Measurements from ENCODE around the gene KCNMA1. TPM values are rescaled to one million over a fixed set of nuclear protein-coding genes. Genes with fewer than 3 reads are reported as not detected.

Gene KCNMA1
- total RNA-seq, 1 experiment from 2014 or later = 0.49 TPM

- no peaks in the 10 kb centered on the region for H3K9me3 ChIP-seq (ENCODE audit: control insufficient read depth in 1 of 2, insufficient read depth in 1 of 2, low read depth in 1 of 2, low read length in 2 of 2)
- no peaks in the 10 kb centered on the region for H3K36me3 ChIP-seq (ENCODE audit: control insufficient read depth in 1 of 2, insufficient read depth in 2 of 2, low read length in 2 of 2)
- H3K79me2 ChIP-seq (ENCODE audit: insufficient read depth, low read length) = no peaks in the 10 kb centered on the region
- BruUV-seq (replicated peaks) = no TSS peak
- no peak overlapping the region for H3K4me3 ChIP-seq (replicated peaks in 1 of 2; ENCODE audit: low read depth in 1 of 2, low read length in 2 of 2)
- H3K9me2 ChIP-seq (ENCODE audit: insufficient read depth) = no peaks in the 10 kb centered on the region
- no peak overlapping the region for H3K9ac ChIP-seq (ENCODE audit: low read length)
- ATAC-seq (no peak), DNase-seq (ENCODE audit: low read depth, low spot score) (no peak)
- H3K4me2 ChIP-seq (ENCODE audit: low read length) = no peak overlapping the region
- RAD21 ChIA-PET (ENCODE audit: low non-redundant PET in 1 of 2, low total read pairs in 2 of 2, uncharacterized antibody in 2 of 2, unreplicated experiment in 2 of 2) = no interaction called here
- CTCF ChIA-PET = no interaction called here
- H3K27me3 ChIP-seq (ENCODE audit: insufficient read depth, low read length) = peaks cover 10% of the 10 kb centered on the region; the same call in 1 of the 2 replicates
- H3K27ac ChIP-seq (ENCODE audit: low read depth, low read length) = no peak overlapping the region
- TF ChIP-seq, protein P1, sequence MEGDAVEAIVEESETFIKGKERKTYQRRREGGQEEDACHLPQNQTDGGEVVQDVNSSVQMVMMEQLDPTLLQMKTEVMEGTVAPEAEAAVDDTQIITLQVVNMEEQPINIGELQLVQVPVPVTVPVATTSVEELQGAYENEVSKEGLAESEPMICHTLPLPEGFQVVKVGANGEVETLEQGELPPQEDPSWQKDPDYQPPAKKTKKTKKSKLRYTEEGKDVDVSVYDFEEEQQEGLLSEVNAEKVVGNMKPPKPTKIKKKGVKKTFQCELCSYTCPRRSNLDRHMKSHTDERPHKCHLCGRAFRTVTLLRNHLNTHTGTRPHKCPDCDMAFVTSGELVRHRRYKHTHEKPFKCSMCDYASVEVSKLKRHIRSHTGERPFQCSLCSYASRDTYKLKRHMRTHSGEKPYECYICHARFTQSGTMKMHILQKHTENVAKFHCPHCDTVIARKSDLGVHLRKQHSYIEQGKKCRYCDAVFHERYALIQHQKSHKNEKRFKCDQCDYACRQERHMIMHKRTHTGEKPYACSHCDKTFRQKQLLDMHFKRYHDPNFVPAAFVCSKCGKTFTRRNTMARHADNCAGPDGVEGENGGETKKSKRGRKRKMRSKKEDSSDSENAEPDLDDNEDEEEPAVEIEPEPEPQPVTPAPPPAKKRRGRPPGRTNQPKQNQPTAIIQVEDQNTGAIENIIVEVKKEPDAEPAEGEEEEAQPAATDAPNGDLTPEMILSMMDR (IDR thresholded peaks at IDR 0.05 in 2 of 3, conservative IDR thresholded peaks at IDR 0.05 in 1 of 3; ENCODE audit: borderline replicate concordance in 1 of 3, insufficient read depth in 1 of 3, low read depth in 2 of 3, low read length in 2 of 3) = no peak
- TF ChIP-seq FOSL1 (IDR thresholded peaks at IDR 0.05; ENCODE audit: low read depth) = no peak
- no peaks in the 10 kb centered on the region for H3K4me1 ChIP-seq (ENCODE audit: control insufficient read depth in 1 of 2, insufficient read depth in 2 of 2, low read length in 2 of 2)
- POLR2A ChIA-PET = no interaction called here
- intact Hi-C loops (cut with micrococcal nuclease) = no loop called here
- H4K20me1 ChIP-seq (ENCODE audit: insufficient read depth) = no peaks in the 10 kb centered on the region
- H2AFZ ChIP-seq (ENCODE audit: low read depth, low read length, poor library complexity, severe bottlenecking) = no peak overlapping the region
Observed at GRCh38 chr10:76882796-76883195, 754.8 kb downstream of the KCNMA1 start.

- Histone ChIP-seq H3K4me2 (ENCODE audit: low read length) (no peak overlapping the region), H3K9me2 (ENCODE audit: insufficient read depth) (no peaks in the 10 kb centered on the region), H4K20me1 (ENCODE audit: insufficient read depth) (no peaks in the 10 kb centered on the region), H3K4me1 (ENCODE audit: control insufficient read depth in 1 of 2, insufficient read depth in 2 of 2, low read length in 2 of 2) (no peaks in the 10 kb centered on the region), H3K9ac (ENCODE audit: low read length) (no peak overlapping the region), H3K27me3 (ENCODE audit: insufficient read depth, low read length) (peaks cover 10% of the 10 kb centered on the region; the same call in 1 of the 2 replicates), H3K4me3 (replicated peaks in 1 of 2; ENCODE audit: low read depth in 1 of 2, low read length in 2 of 2) (no peak overlapping the region), H2AFZ (ENCODE audit: low read depth, low read length, poor library complexity, severe bottlenecking) (no peak overlapping the region), H3K9me3 (ENCODE audit: control insufficient read depth in 1 of 2, insufficient read depth in 1 of 2, low read depth in 1 of 2, low read length in 2 of 2) (no peaks in the 10 kb centered on the region), H3K36me3 (ENCODE audit: control insufficient read depth in 1 of 2, insufficient read depth in 2 of 2, low read length in 2 of 2) (no peaks in the 10 kb centered on the region), H3K27ac (ENCODE audit: low read depth, low read length) (no peak overlapping the region), H3K79me2 (ENCODE audit: insufficient read depth, low read length) (no peaks in the 10 kb centered on the region)
- ChIA-PET POLR2A (no interaction called here), RAD21 (ENCODE audit: low non-redundant PET in 1 of 2, low total read pairs in 2 of 2, uncharacterized antibody in 2 of 2, unreplicated experiment in 2 of 2) (no interaction called here), CTCF (no interaction called here)
- ATAC-seq (no peak), DNase-seq (ENCODE audit: low read depth, low spot score) (no peak)
- intact Hi-C loops (cut with micrococcal nuclease) = no loop called here
- BruUV-seq (replicated peaks) = no TSS peak
- no peak for TF ChIP-seq FOSL1 (IDR thresholded peaks at IDR 0.05; ENCODE audit: low read depth)
- TF ChIP-seq TCF7L2 (IDR thresholded peaks at IDR 0.05; ENCODE audit: borderline replicate concordance, extremely low read depth, insufficient read depth, insufficient read length) = no peak
- TF ChIP-seq, protein P2, sequence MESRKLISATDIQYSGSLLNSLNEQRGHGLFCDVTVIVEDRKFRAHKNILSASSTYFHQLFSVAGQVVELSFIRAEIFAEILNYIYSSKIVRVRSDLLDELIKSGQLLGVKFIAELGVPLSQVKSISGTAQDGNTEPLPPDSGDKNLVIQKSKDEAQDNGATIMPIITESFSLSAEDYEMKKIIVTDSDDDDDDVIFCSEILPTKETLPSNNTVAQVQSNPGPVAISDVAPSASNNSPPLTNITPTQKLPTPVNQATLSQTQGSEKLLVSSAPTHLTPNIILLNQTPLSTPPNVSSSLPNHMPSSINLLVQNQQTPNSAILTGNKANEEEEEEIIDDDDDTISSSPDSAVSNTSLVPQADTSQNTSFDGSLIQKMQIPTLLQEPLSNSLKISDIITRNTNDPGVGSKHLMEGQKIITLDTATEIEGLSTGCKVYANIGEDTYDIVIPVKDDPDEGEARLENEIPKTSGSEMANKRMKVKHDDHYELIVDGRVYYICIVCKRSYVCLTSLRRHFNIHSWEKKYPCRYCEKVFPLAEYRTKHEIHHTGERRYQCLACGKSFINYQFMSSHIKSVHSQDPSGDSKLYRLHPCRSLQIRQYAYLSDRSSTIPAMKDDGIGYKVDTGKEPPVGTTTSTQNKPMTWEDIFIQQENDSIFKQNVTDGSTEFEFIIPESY (IDR thresholded peaks at IDR 0.05; ENCODE audit: extremely low read depth, insufficient replicate concordance, low read length) = no peak
- no peak for TF ChIP-seq ZNF274 (IDR thresholded peaks at IDR 0.05; ENCODE audit: low read depth, low read length)
- TF ChIP-seq SRF (IDR thresholded peaks at IDR 0.05; ENCODE audit: low read depth) = no peak
- TF ChIP-seq JUND (IDR thresholded peaks at IDR 0.05) = no peak
- TF ChIP-seq POLR2AphosphoS5 (IDR thresholded peaks at IDR 0.05; ENCODE audit: low read depth, low read length) = no peak
- no peak for TF ChIP-seq EZH2 (IDR thresholded peaks at IDR 0.05)
- TF ChIP-seq, protein P1 (IDR thresholded peaks at IDR 0.05 in 2 of 3, conservative IDR thresholded peaks at IDR 0.05 in 1 of 3; ENCODE audit: borderline replicate concordance in 1 of 3, insufficient read depth in 1 of 3, low read depth in 2 of 3, low read length in 2 of 3) = no peak
- no peak for TF ChIP-seq CEBPB (IDR thresholded peaks at IDR 0.05; ENCODE audit: low read depth)
- no peak for TF ChIP-seq EGR1 (IDR thresholded peaks at IDR 0.05; ENCODE audit: low read depth)
- no peak for TF ChIP-seq ELF1 (IDR thresholded peaks at IDR 0.05; ENCODE audit: borderline replicate concordance, low read depth)
- TF ChIP-seq ZFX (IDR thresholded peaks at IDR 0.05) = no peak
Observed at GRCh38 chr10:76882245-76882644, 755.4 kb downstream of the KCNMA1 start.

Measured in HCT116 (cell line).